Esophagus muscularis mucosa (tissue), 4 donors: ENCODE measurements around the gene FAM209B.

Experiments used
- CTCF ChIP-seq, 3 experiments: fragments of 200-600 bp in 2 of 3; fragments of 450-650 bp in 1 of 3; sonication (generic) in 2 of 3; IDR thresholded peaks; one replicate each; pipeline ENCODE4 v1.5.1; 2017 to 2019; ENCODE audit warnings: antibody characterized with exemption in 3 of 3, mild to moderate bottlenecking in 2 of 3, moderate library complexity in 1 of 3
- EP300 ChIP-seq: sonication (generic); formaldehyde crosslinking; IDR thresholded peaks from one replicate; pipeline ENCODE4 v1.6.1; 2017; ENCODE audit warnings: antibody characterized with exemption
- POLR2A ChIP-seq: fragments of 450-650 bp; IDR thresholded peaks from one replicate; pipeline ENCODE4 v1.6.1; 2017; ENCODE audit warnings: antibody characterized with exemption, moderate library complexity, mild to moderate bottlenecking, low read depth
- POLR2AphosphoS5 ChIP-seq, 2 donors: sonication (generic); formaldehyde crosslinking; IDR thresholded peaks; one replicate each; pipeline ENCODE4 v1.6.1; 2017; ENCODE audit warnings: antibody characterized with exemption in 2 of 2

GRCh38 chr20:56565511-56565910 is 32.5 kb downstream of the FAM209B start:
- TF ChIP-seq CTCF (IDR thresholded peaks at IDR 0.05) (no peak), POLR2A (no peak), EP300 (no peak), POLR2AphosphoS5 (IDR thresholded peaks at IDR 0.05) (no peak)
